ENCODE measurements around the gene CAP2.

Gene CAP2

DNA sequence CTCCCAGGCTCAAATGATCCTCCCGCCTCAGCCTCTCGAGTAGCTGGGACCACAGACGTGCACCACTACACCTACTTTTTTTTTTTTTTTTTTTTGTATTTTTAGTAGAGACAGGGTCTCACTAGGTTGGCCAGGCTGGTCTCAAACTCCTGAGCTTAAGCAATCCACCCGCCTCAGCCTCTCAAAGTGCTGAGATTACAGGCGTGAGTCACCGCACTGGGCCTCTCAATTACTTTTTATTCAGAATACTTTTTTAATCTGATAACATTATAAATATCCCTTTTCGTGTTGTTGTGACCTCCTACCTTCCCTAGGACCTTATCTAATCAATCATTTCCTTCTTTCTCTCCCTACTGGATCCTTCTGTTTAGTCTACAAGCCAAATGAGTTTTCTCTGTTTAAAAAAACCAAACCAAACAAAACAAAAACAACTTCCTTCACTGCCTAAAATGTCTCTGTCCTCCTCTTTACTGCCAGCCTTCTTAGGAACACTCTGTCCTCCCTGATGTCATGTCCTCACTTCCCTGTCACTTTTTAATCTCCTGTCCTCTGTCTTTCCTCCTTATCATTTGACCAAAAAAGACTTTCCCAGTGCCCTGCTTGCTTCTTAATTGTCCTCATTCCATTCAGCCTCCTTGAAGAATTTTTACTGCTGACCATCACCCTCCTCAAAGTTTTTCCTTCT lies 85.0 kb downstream of the CAP2 start:
- DNase-seq: no peak

DNA sequence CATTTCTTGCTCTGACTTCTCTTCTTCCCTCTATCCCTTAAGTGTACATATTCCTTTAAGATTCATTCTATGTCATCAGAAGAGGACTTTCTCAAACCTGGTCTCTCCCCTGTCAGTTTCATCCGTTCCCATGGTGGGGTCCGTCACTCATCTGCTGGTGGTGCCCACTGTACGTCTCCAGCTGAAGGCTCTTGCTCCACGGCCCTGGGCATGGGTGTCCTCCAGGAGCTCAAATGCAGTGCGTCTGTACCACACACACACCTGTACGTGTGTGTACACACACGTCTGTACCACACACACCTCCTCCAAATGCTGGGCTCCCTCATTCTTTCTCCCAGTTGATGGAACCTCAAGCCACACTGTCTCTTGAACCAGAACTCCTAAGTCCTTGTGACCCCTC lies 85.6 kb downstream of the CAP2 start:
- no peak for DNase-seq

DNA sequence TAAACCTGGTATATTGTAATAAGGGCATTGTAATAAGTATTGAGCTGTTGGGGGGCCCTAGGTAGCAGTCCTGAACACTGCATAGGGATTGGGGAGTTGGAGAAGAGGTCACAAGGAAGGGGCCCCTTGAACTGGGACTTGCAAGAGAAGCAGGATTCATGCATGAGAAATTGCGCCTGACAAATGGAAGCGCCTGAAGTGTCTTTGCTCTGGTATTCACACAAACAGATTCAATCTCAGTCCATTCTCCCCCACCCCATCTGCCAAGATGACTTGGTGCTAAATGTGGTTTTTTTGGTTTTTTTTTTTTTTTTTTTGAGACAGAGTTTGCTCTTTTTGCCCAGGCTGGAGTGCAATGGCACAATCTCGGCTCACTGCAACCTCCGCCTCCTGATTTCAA lies 87.1 kb downstream of the CAP2 start:
- no peak for DNase-seq

- DNase-seq: no peak
These were observed 89.3 kb downstream of the CAP2 start for GRCh38 chr6:17482711-17483110.

DNA sequence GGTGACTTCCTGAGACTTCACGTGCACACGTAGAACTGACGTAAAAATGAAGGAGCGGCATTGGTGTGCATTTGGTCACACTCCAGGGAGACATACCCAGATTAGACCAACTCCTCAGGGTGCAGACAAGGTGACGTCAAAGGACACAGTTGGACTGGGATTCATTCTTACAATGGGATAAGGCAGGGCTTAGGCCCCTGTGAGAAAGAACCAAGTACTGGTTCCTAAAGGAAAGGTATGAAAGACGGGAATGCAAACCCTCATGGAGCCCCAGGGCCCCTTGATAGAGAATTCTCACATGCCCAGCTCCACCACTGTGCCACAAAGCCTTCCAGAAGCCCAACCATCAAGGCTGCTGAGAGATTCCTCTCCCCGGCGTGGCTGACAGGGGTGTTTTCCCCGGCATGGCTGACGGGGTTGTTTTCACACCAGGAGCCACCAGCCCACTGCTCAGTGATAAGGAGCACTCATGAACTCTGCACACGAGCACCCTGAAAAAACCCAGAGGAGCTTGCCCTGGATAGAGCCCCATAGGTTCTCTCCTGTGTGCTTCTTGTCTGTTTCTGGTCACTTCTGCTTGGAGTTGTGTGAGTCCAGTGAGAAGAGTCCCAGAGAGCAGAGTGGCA lies 90.1 kb downstream of the CAP2 start:
- peak; percentile 60 for DNase-seq

GRCh38 chr6:17484201-17484849 lies 90.9 kb downstream of the CAP2 start:
- peak; percentile 96 for DNase-seq

- DNase-seq: peak; percentile 82
These were observed 91.8 kb downstream of the CAP2 start for GRCh38 chr6:17485181-17485580.

GRCh38 chr6:17485946-17486345 lies 92.6 kb downstream of the CAP2 start:
- DNase-seq: no peak

DNA sequence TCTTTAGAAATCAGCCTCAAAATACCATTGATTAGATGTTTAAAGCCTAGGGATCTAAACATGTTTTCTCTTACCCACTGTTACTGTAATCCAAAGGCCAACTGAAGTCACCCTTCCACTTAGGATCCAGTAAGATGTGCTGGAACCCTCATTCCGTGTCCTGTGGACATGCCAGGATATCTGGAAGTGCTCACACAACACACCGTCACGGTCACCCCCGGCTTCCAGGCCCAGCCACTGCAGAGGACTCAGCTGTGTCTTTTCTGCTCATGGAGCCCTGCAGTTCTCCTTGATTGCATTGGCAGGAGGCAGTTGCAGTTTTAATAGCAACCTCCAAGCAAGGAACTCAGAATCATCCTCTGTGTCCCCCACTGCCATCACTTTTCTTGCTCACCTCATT lies 93.3 kb downstream of the CAP2 start:
- DNase-seq: peak; percentile 70

DNA sequence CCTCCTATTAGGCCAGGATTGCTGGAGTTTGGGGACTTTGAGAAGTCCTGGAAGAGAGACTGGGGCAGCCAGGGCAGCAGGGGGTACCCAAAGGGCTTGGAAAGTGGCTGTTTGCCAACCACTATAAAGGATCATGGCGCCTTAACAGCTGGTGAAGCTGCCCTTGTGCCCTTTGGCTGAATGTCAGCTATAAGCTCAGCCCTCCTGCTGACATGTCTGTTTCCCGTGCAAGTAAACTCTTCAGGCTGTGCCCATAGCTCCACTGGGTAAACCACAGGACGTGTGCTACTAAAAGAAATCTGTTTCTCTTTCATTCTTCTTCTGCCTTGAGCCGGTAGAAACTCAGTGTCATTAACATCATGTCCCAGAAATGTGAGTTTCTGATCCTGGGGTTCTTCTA lies 97.3 kb downstream of the CAP2 start:
- peak; percentile 97 for DNase-seq

DNA sequence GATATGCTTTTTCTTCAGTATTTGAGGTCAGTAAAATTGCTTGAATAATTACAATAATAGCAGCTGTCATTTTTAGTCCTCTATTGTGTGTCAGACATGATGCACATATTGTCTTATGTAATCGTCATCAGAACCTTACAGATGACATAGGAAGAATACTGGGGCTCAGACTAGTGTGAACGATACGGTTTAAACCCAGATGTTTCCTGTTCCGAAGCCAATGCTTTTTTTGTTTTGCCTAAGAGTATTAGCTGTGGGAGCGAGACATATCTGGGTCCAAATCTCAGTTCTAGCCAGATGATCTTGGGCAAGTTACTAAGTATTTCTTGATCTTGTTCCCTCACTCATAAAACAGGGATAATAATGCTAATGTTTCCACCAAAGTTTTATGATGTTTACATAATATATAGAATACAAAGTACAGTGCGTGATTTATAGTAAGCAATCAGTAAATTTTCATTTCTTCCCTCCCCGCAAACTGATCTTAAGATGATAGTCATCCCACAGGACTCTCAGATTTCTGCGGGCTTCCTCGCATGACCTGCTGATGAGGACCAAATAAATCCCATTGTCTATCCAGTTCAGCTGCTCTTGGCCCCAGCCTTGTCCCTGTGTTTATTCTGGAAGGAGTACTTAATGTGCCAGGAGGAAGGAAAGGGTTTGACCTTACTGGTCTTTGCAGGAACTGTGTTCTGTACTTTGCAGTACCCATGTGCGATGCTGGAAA lies 98.2 kb downstream of the CAP2 start:
- DNase-seq: peak; percentile 60

DNA sequence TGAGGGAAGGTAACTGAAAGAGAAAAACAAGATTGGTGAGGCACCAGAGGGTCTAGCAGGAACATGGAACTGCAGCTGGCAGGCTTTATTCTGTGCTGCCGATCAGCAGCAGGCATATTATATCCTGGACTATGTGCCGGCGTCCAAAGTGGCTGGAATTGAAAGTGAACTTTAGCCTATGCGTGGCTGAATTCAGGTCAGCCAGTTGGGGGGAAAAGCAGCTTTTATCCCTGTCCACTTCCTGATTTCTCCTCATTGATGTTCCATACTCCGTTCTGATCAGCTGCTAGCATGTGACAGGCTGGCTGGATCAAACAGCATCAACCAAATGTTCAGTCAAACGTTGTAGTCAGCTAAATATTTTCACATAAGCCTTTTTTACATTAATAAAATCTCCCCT lies 99.0 kb downstream of the CAP2 start:
- no peak for DNase-seq

DNA sequence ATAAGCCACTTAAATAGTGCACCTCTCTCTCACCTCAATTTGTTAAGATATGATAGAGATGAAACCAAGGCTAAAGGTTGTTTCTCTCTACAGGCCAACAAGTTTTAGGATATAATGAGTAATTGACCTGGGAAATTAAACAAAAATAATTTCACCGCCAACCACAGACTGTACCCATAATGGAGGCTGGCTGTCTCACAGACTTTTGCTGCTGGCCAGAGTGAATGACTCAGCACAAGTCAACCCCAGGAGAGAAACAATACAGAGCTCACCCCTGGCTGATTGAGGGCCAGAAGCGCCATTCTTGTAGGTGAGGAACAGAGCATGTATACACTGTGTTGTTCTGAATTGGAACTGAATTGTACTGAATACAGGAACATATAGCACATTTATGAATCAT lies 99.9 kb downstream of the CAP2 start:
- DNase-seq: peak; percentile 64

DNA sequence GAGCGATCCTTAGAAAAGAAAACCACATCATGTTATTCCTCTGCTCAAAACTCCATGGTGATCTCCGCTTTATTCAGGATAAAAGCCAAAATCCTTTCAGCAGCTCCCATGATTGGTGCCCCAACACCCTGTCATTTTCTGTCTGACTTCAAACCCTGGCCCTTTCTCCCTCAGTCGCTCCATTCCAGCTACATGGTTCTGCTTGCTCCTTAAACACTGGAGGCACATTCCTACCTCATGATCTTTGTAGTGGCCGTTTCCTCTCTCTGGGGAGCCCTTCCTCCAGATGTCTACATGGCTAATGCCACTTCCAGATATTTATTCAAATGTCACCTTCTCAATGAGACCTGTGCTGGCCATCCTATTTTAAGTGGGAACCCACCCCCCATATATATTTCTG lies 100.8 kb downstream of the CAP2 start:
- DNase-seq: peak; percentile 16

GRCh38 chr6:17494919-17495318 lies 101.5 kb downstream of the CAP2 start:
- DNase-seq: no peak

- DNase-seq: no peak
These were observed 104.2 kb downstream of the CAP2 start for GRCh38 chr6:17497535-17498095.

DNA sequence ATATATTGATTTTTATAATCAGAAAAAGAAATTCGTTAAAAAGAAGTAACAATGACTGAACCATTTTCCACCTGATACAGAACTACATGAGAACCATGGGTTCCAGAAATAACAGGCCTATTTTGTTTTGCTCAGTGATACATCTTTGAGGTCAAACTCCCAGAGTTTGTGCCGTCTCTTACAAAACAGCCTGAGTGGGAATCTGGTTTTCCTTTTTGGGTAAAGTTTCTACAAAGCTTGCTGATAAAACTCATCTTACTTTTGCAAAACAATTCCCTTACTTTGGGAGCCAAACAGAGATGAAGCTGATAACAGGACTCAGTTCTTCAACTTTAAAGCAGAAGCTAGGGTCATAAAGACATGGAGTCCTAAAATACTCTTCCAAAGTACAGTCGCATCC lies 108.0 kb downstream of the CAP2 start:
- no peak for DNase-seq

DNA sequence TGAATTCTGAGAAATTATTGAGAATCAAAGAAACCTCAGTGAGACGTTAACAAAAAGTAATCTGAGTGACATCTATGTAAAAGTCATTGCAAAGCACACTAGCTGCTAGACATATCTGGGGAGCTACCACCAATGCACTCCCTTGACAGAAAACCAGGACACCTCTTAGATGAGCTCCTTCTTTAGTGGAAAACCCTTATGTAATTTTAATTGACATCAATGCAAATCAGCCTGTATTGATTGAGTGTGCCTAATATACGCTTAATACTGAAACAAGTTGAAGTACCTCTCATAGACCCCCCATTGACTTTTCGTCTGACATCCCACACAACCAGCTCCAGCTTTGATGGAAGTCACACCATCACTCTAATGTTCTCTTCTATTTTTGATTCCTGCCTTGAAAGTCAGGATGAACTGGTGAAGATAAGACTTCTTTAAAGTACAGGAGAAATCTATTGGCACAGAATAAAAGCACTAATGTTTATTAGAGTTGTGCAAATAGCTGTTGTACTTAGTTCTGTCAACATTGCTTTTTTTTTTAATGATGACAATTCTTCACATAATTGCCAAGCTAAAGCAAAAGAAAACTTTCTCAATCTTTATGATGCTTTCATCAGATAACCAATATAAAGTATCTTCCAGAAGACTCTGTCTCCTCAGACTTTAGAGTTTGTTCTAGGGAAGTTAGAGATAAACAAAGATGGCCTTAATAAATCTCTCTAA lies 108.7 kb downstream of the CAP2 start:
- DNase-seq: no peak

DNA sequence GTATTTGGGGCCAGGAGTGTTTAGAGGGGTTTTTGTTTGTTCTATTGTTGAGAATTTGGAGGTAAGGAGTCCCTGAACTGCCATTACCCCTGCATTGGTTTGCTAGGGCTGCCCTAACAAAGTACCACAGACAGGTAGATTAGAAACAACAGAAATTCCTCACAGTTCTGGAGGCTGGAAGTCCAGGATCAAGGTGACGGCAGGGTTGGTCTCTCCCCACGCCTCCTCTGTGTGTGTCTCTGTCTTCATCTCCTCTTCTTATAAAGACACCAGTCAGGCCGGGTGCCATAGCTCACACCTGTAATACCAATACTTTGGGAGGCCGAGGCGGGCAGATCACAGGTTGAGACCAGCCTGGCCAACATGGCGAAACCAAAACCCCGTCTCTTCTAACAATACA lies 109.7 kb downstream of the CAP2 start:
- DNase-seq: no peak

GRCh38 chr6:17504005-17504404 lies 110.6 kb downstream of the CAP2 start:
- DNase-seq: peak; percentile 25

GRCh38 chr6:17505062-17505476 lies 111.7 kb downstream of the CAP2 start:
- peak; percentile 63 for DNase-seq

DNA sequence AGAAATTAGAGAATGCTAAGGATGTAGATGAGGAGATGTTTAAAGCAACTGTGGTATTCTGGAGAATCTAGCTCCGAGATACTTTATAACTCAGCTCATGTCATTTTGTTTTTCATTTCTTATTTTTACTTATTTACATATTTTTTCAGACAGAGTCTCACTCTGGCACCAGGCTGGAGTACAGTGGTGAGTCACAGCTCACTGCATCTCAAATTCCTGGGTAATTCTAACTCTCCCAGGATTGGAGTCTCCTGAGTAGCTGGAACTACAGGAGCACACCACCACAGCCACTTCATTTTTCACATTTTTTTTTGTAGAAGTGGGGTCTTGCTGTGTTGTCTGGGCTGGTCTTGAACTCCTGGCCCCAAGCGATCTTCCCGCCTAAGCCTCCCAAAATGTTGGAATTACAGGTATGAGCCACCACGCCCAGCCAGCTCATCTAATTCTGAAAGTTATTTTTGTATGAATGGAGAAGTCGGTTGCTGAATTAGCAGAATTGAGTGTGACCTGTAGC lies 112.4 kb downstream of the CAP2 start:
- no peak for DNase-seq
